Activated CD4-positive, alpha-beta memory T cell treated with anti-CD3 and anti-CD28 coated beads for 36 hours (primary cell): ENCODE data around the gene MAMSTR. TPM values are rescaled to one million over a fixed set of nuclear protein-coding genes. Genes with fewer than 3 reads are reported as not detected.
"Not testable (repeated sequence)": the region's sequence is repeated elsewhere in the genome, so short reads cannot be mapped to it uniquely, and the experiment has no call there.

Experiments used
- CTCF ChIA-PET: fragments of 350-600 bp; sonication (Branson Sonifier 250); formaldehyde crosslinking; loops from one replicate; lab custom pipeline; 2021; ENCODE audit warnings: antibody characterized with exemption, inconsistent platforms; lab: Charles Lee
- POLR2A ChIA-PET: fragments of 350-600 bp; sonication (Branson Sonifier 250); formaldehyde crosslinking; loops from one replicate; lab custom pipeline; 2021; ENCODE audit warnings: antibody characterized with exemption; lab: Charles Lee
- DNase-seq: peaks from one replicate; pipeline ENCODE4 v3.0.0-alpha.2; 2020
- H3K27ac Mint-ChIP-seq: one replicate; pipeline ENCODE4 v1.8.0; 2021; ENCODE audit warnings: mixed read lengths
- H3K27me3 Mint-ChIP-seq: one replicate; pipeline ENCODE4 v1.8.0; 2021; ENCODE audit warnings: mixed read lengths
- H3K36me3 Mint-ChIP-seq: one replicate; pipeline ENCODE4 v1.8.0; 2021; ENCODE audit warnings: mixed read lengths
- H3K4me1 Mint-ChIP-seq: one replicate; pipeline ENCODE4 v1.8.0; 2021; ENCODE audit warnings: low read depth, mixed read lengths
- H3K4me3 Mint-ChIP-seq: one replicate; pipeline ENCODE4 v1.8.0; 2021; ENCODE audit warnings: mild to moderate bottlenecking, mixed read lengths
- H3K9me3 Mint-ChIP-seq: one replicate; pipeline ENCODE4 v1.8.0; 2021; ENCODE audit warnings: mixed read lengths
- intact Hi-C: fragments of 100-400 bp; cut with micrococcal nuclease; formaldehyde crosslinking; loops from one replicate; pipeline ENCODE4 v1.15.1; 2023
- total RNA-seq, 2 experiments: library from RNA; stranded (reverse); gene quantifications; one replicate each; pipeline ENCODE4 v1.2.3, GENCODE V29; 2021

The MAMSTR gene
- total RNA-seq, 2 experiments from 2014 or later, result 0.76 to 0.85 TPM

GRCh38 chr19:48695743-48696352 is 23.7 kb downstream of the MAMSTR start, which contains the start of gene FUT2:
FUT2 (plus strand) TSS chr19:48695971; CDS start chr19:48702957, 6,986 bp downstream.
- Mint-ChIP-seq H3K27ac (no peak within 1 kb of the TSS), H3K27me3 (peaks cover 9% of the 10 kb centered on the region), H3K4me3 (peak within 1 kb of the TSS; percentile 37), H3K36me3 (peaks cover 6% of the 10 kb centered on the region), H3K4me1 (peaks cover 9% of the 10 kb centered on the region), H3K9me3 (no peaks in the 10 kb centered on the region)
- POLR2A ChIA-PET, result no interaction called here
- intact Hi-C loops, result no loop called here
- CTCF ChIA-PET, result interaction anchor here (1.5 kb wide), 1 partner anchor 20 kb away, joined by 5 read pairs; no protein-coding TSS in a partner anchor
- DNase-seq, result no peak

GRCh38 chr19:48693629-48694028 is 25.9 kb downstream of the MAMSTR start:
- H3K4me3 Mint-ChIP-seq, H3K36me3 Mint-ChIP-seq, H3K9me3 Mint-ChIP-seq, intact Hi-C loops, DNase-seq, H3K4me1 Mint-ChIP-seq, CTCF ChIA-PET, H3K27ac Mint-ChIP-seq, POLR2A ChIA-PET, H3K27me3 Mint-ChIP-seq: not testable (repeated sequence)

- no peaks in the 10 kb centered on the region for H3K9me3 Mint-ChIP-seq
- no peaks in the 10 kb centered on the region for H3K4me1 Mint-ChIP-seq
- peaks cover 3% of the 10 kb centered on the region for H3K36me3 Mint-ChIP-seq
- H3K27ac Mint-ChIP-seq, result no peak overlapping the region
- no peak overlapping the region for H3K4me3 Mint-ChIP-seq
- ChIA-PET POLR2A (no interaction called here), CTCF (no interaction called here)
- intact Hi-C loops, result no loop called here
- H3K27me3 Mint-ChIP-seq, result no peaks in the 10 kb centered on the region
- no peak for DNase-seq
These were observed 30.1 kb downstream of the MAMSTR start for GRCh38 chr19:48689449-48689848.

GRCh38 chr19:48687776-48688175 is 31.7 kb downstream of the MAMSTR start:
- no peaks in the 10 kb centered on the region for H3K9me3 Mint-ChIP-seq
- ChIA-PET CTCF (no interaction called here), POLR2A (no interaction called here)

GRCh38 chr19:48686637-48687036 is 32.9 kb downstream of the MAMSTR start:
- H3K27ac Mint-ChIP-seq, H3K27me3 Mint-ChIP-seq, intact Hi-C loops, H3K4me1 Mint-ChIP-seq, H3K36me3 Mint-ChIP-seq, H3K4me3 Mint-ChIP-seq, H3K9me3 Mint-ChIP-seq, CTCF ChIA-PET, DNase-seq, POLR2A ChIA-PET: not testable (repeated sequence)

More at GRCh38 chr19:48687776-48688175, 31.7 kb downstream of the MAMSTR start:
- Mint-ChIP-seq H3K36me3 (no peaks in the 10 kb centered on the region), H3K4me3 (no peak overlapping the region), H3K27ac (no peak overlapping the region), H3K27me3 (no peaks in the 10 kb centered on the region), H3K4me1 (no peaks in the 10 kb centered on the region)
- no peak for DNase-seq
- intact Hi-C loops, result no loop called here

GRCh38 chr19:48686088-48686487 is 33.4 kb downstream of the MAMSTR start:
- Mint-ChIP-seq H3K27ac (no peak overlapping the region), H3K27me3 (no peaks in the 10 kb centered on the region), H3K4me1 (no peaks in the 10 kb centered on the region), H3K4me3 (no peak overlapping the region), H3K9me3 (no peaks in the 10 kb centered on the region), H3K36me3 (no peaks in the 10 kb centered on the region)
- ChIA-PET CTCF (no interaction called here), POLR2A (no interaction called here)
- intact Hi-C loops, result no loop called here
- no peak for DNase-seq

GRCh38 chr19:48685583-48685982 is 33.9 kb downstream of the MAMSTR start:
- Mint-ChIP-seq H3K36me3 (no peaks in the 10 kb centered on the region), H3K27me3 (no peaks in the 10 kb centered on the region), H3K9me3 (no peaks in the 10 kb centered on the region), H3K4me3 (no peak overlapping the region), H3K4me1 (no peaks in the 10 kb centered on the region), H3K27ac (no peak overlapping the region)
- intact Hi-C loops, result no loop called here
- POLR2A ChIA-PET, result no interaction called here
- CTCF ChIA-PET, result no interaction called here
- no peak for DNase-seq

- POLR2A ChIA-PET, result interaction anchor here (1.1 kb wide), 1 partner anchor 20 kb away, joined by 5 read pairs; no protein-coding TSS in a partner anchor
- peak; percentile 20 for DNase-seq
- CTCF ChIA-PET, result no interaction called here
- Mint-ChIP-seq H3K9me3 (no peaks in the 10 kb centered on the region), H3K27ac (no peak overlapping the region), H3K4me1 (no peaks in the 10 kb centered on the region), H3K27me3 (no peaks in the 10 kb centered on the region), H3K4me3 (no peak overlapping the region), H3K36me3 (no peaks in the 10 kb centered on the region)
- intact Hi-C loops, result no loop called here
These were observed 36.2 kb downstream of the MAMSTR start for GRCh38 chr19:48683349-48683748.

- H3K27me3 Mint-ChIP-seq, result no peaks in the 10 kb centered on the region
- H3K4me1 Mint-ChIP-seq, result no peaks in the 10 kb centered on the region
- H3K36me3 Mint-ChIP-seq, result no peaks in the 10 kb centered on the region
- CTCF ChIA-PET, result no interaction called here
- no peak overlapping the region for H3K27ac Mint-ChIP-seq
- intact Hi-C loops, result no loop called here
- POLR2A ChIA-PET, result no interaction called here
- no peak for DNase-seq
- no peaks in the 10 kb centered on the region for H3K9me3 Mint-ChIP-seq
- H3K4me3 Mint-ChIP-seq, result no peak overlapping the region
These were observed 38.4 kb downstream of the MAMSTR start for GRCh38 chr19:48681127-48681470.

GRCh38 chr19:48680436-48681126 is 38.9 kb downstream of the MAMSTR start:
- no peaks in the 10 kb centered on the region for H3K27me3 Mint-ChIP-seq
- no peak overlapping the region for H3K27ac Mint-ChIP-seq
- intact Hi-C loops, result no loop called here
- H3K9me3 Mint-ChIP-seq, result no peaks in the 10 kb centered on the region
- no peaks in the 10 kb centered on the region for H3K4me1 Mint-ChIP-seq
- H3K4me3 Mint-ChIP-seq, result no peak overlapping the region
- CTCF ChIA-PET, result no interaction called here
- DNase-seq, result no peak
- H3K36me3 Mint-ChIP-seq, result no peaks in the 10 kb centered on the region
- POLR2A ChIA-PET, result no interaction called here

GRCh38 chr19:48680006-48680405 is 39.5 kb downstream of the MAMSTR start:
- CTCF ChIA-PET, H3K9me3 Mint-ChIP-seq, H3K4me1 Mint-ChIP-seq, intact Hi-C loops, POLR2A ChIA-PET, H3K36me3 Mint-ChIP-seq, H3K27ac Mint-ChIP-seq, H3K4me3 Mint-ChIP-seq, H3K27me3 Mint-ChIP-seq, DNase-seq: not testable (repeated sequence)

GRCh38 chr19:48678201-48678600 is 41.3 kb downstream of the MAMSTR start:
- Mint-ChIP-seq H3K36me3 (no peaks in the 10 kb centered on the region), H3K4me3 (no peak overlapping the region), H3K9me3 (no peaks in the 10 kb centered on the region), H3K27ac (no peak overlapping the region), H3K27me3 (no peaks in the 10 kb centered on the region), H3K4me1 (peaks cover 6% of the 10 kb centered on the region)
- POLR2A ChIA-PET, result no interaction called here
- DNase-seq, result no peak
- CTCF ChIA-PET, result interaction anchor here (1.2 kb wide), 1 partner anchor 61 kb away, joined by 3 read pairs; no protein-coding TSS in a partner anchor
- intact Hi-C loops, result no loop called here

- no peaks in the 10 kb centered on the region for H3K36me3 Mint-ChIP-seq
- no peaks in the 10 kb centered on the region for H3K27me3 Mint-ChIP-seq
- no peak overlapping the region for H3K4me3 Mint-ChIP-seq
- ChIA-PET POLR2A (no interaction called here), CTCF (interaction anchor here (1.7 to 2.7 kb wide), 2 partner anchors 32 to 165 kb away, joined by 9 to 13 read pairs; partner anchors contain the start of gene CA11)
- DNase-seq, result no peak
- H3K9me3 Mint-ChIP-seq, result no peaks in the 10 kb centered on the region
- intact Hi-C loops, result no loop called here
- peaks cover 6% of the 10 kb centered on the region for H3K4me1 Mint-ChIP-seq
- no peak overlapping the region for H3K27ac Mint-ChIP-seq
These were observed 42.6 kb downstream of the MAMSTR start for GRCh38 chr19:48676887-48677286.
